Mesenchymal stem cell (in vitro differentiated cells and primary cell): ENCODE results near the gene USP54.

Experiments used
- DNase-seq: peaks from one replicate; pipeline ENCODE4 v3.0.0-alpha.2; 2013
- H2AFZ ChIP-seq: one replicate; pipeline ENCODE4 v1.6.1; 2013; ENCODE audit warnings: low read depth, mild to moderate bottlenecking, control low read depth, inconsistent platforms, low read length, moderate library complexity
- H2AK5ac ChIP-seq: 2 replicates; pipeline ENCODE4 v1.6.1; 2013; ENCODE audit warnings: low read length, moderate library complexity, mild to moderate bottlenecking, inconsistent platforms; ENCODE audit not compliant: severe bottlenecking
- H2BK120ac ChIP-seq: one replicate; pipeline ENCODE4 v1.6.1; 2013; ENCODE audit warnings: low read depth, mild to moderate bottlenecking, inconsistent platforms, low read length, moderate library complexity
- H2BK12ac ChIP-seq, 2 experiments: one replicate each; pipeline ENCODE4 v1.6.1; 2013; ENCODE audit warnings: inconsistent platforms in 2 of 2, low read length in 2 of 2, mild to moderate bottlenecking in 2 of 2, moderate library complexity in 2 of 2, control low read depth in 1 of 2
- H2BK15ac ChIP-seq: one replicate; pipeline ENCODE4 v1.6.1; 2013; ENCODE audit warnings: mild to moderate bottlenecking, low read depth, inconsistent platforms; ENCODE audit not compliant: poor library complexity, severe bottlenecking
- H2BK5ac ChIP-seq: 2 replicates; pipeline ENCODE4 v1.6.1; 2013; ENCODE audit warnings: low read depth, mild to moderate bottlenecking, low read length, control low read depth, inconsistent platforms; ENCODE audit not compliant: poor library complexity, severe bottlenecking
- H3K14ac ChIP-seq, 2 experiments: one replicate each; pipeline ENCODE4 v1.6.1; 2013; ENCODE audit warnings: inconsistent platforms in 2 of 2, low read length in 2 of 2, control low read depth in 1 of 2, mild to moderate bottlenecking in 1 of 2, moderate library complexity in 1 of 2
- H3K18ac ChIP-seq, 2 experiments: one replicate each; pipeline ENCODE4 v1.6.1; 2013; ENCODE audit warnings: inconsistent platforms in 2 of 2, low read length in 2 of 2, control low read depth in 1 of 2, low read depth in 1 of 2, mild to moderate bottlenecking in 1 of 2
- H3K23ac ChIP-seq, 2 experiments: one replicate each; pipeline ENCODE4 v1.6.1; 2013; ENCODE audit warnings: inconsistent platforms in 2 of 2, low read length in 2 of 2, mild to moderate bottlenecking in 2 of 2, moderate library complexity in 2 of 2, control low read depth in 1 of 2
- H3K27ac ChIP-seq: 2 replicates; pipeline ENCODE4 v1.5.1; 2013; ENCODE audit warnings: mild to moderate bottlenecking, moderate library complexity, low read length, control low read depth, inconsistent platforms; ENCODE audit not compliant: poor library complexity, severe bottlenecking
- H3K27me3 ChIP-seq, 2 experiments: 2 replicates each; pipeline versions ENCODE4 v1.6.1 to v1.7.0; 2013; ENCODE audit warnings: low read length in 2 of 2, mild to moderate bottlenecking in 2 of 2, moderate library complexity in 2 of 2, control low read depth in 1 of 2, inconsistent platforms in 1 of 2; ENCODE audit not compliant: control insufficient read depth in 1 of 2, insufficient read depth in 1 of 2
- H3K36me3 ChIP-seq, 2 experiments: 2 replicates each; pipeline versions ENCODE4 v1.6.1 to v1.7.0; 2013; ENCODE audit warnings: low read length in 2 of 2, control low read depth in 1 of 2, inconsistent platforms in 1 of 2, low read depth in 1 of 2, mild to moderate bottlenecking in 1 of 2; ENCODE audit not compliant: insufficient read depth in 2 of 2, control insufficient read depth in 1 of 2
- H3K4ac ChIP-seq, 2 experiments: one replicate each; pipeline ENCODE4 v1.6.1; 2013; ENCODE audit warnings: inconsistent platforms in 2 of 2, low read length in 2 of 2, mild to moderate bottlenecking in 2 of 2, moderate library complexity in 2 of 2, control low read depth in 1 of 2, low read depth in 1 of 2
- H3K4me1 ChIP-seq: 2 replicates; pipeline ENCODE4 v1.6.1; 2013; ENCODE audit warnings: low read depth, low read length, control low read depth; ENCODE audit not compliant: control insufficient read depth, insufficient read depth
- H3K4me2 ChIP-seq: 2 replicates; pipeline ENCODE4 v1.6.1; 2013; ENCODE audit warnings: low read length, mild to moderate bottlenecking, inconsistent platforms; ENCODE audit not compliant: poor library complexity, severe bottlenecking
- H3K4me3 ChIP-seq, 2 experiments: 2 replicates each; pipeline versions ENCODE4 v1.5.1 to v1.7.0; 2013; ENCODE audit warnings: low read length in 2 of 2, mild to moderate bottlenecking in 2 of 2, control low read depth in 1 of 2, low read depth in 1 of 2; ENCODE audit not compliant: insufficient read depth in 1 of 2
- H3K79me1 ChIP-seq: replicated peaks from 2 replicates; pipeline ENCODE4 v1.6.1; 2013; ENCODE audit warnings: mild to moderate bottlenecking, control low read depth, low read length, inconsistent platforms; ENCODE audit not compliant: poor library complexity, severe bottlenecking
- H3K9ac ChIP-seq: 2 replicates; pipeline ENCODE4 v1.7.0; 2013; ENCODE audit warnings: mild to moderate bottlenecking, low read length, moderate library complexity
- H3K9me3 ChIP-seq: 2 replicates; pipeline ENCODE4 v1.7.0; 2013; ENCODE audit warnings: mild to moderate bottlenecking, low read length; ENCODE audit not compliant: control insufficient read depth
- H4K8ac ChIP-seq: one replicate; pipeline ENCODE4 v1.6.1; 2013; ENCODE audit warnings: inconsistent platforms, mild to moderate bottlenecking, low read length, moderate library complexity
- H4K91ac ChIP-seq: one replicate; pipeline ENCODE4 v1.6.1; 2013; ENCODE audit warnings: mild to moderate bottlenecking, low read length, inconsistent platforms
- WGBS: methylation state at CpG from one replicate; pipeline ENCODE4 v1.1.7; 2013; ENCODE audit warnings: mixed read lengths; 5-methylcytosine and 5-hydroxymethylcytosine counted together

The USP54 gene

GRCh38 chr10:73589563-73590126 lies 1.5 kb downstream of the USP54 start:
- H2AFZ ChIP-seq, result no peak overlapping the region
- H3K36me3 ChIP-seq, result no peaks in the 10 kb centered on the region
- no peak overlapping the region for H3K4me3 ChIP-seq
- H2BK120ac ChIP-seq, result no peak overlapping the region
- peaks cover 3% of the 10 kb centered on the region for H3K4me1 ChIP-seq
- no peaks in the 10 kb centered on the region for H3K27me3 ChIP-seq
- H3K9me3 ChIP-seq, result no peaks in the 10 kb centered on the region
- H3K4ac ChIP-seq, result no peak overlapping the region
- H2BK15ac ChIP-seq, result no peak overlapping the region
- no peak overlapping the region for H4K8ac ChIP-seq
- peak overlapping the region; percentile 21 for H3K27ac ChIP-seq
- no peak overlapping the region for H2BK12ac ChIP-seq
- H4K91ac ChIP-seq, result no peak overlapping the region
- no peak overlapping the region for H2BK5ac ChIP-seq
- no peak overlapping the region for H3K9ac ChIP-seq
- H2AK5ac ChIP-seq, result no peak overlapping the region
- DNase-seq, result peak; percentile 79
- H3K23ac ChIP-seq, result no peak overlapping the region
- H3K79me1 ChIP-seq, result peaks cover 5% of the 10 kb centered on the region
- no peak overlapping the region for H3K4me2 ChIP-seq
- no peak overlapping the region for H3K14ac ChIP-seq
- 100% methylated on average over 1 of the region's 3 CpGs for WGBS
- H3K18ac ChIP-seq, result no peak overlapping the region

DNA sequence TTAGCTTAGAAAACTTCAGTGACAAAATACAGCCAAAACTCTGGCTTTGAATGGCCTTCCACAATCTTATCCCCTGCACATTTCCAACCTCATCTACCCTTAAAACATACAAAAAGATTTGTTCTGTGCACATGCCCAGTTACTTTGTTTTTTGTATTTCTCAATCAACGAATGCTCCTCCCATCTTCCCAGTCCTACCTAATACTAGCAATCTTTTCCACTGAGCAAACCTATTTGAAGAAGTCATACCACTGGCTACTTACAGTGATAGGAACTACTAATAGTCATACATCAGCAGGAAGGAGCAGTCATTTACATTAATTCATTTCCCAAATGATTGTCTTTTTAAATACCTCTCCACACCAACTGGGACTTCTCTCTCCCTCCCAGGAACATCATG lies 2.5 kb downstream of the USP54 start:
- Histone ChIP-seq H3K18ac (no peak overlapping the region), H3K27ac (no peak overlapping the region), H3K4me1 (peaks cover 3% of the 10 kb centered on the region), H3K14ac (no peak overlapping the region), H2AFZ (no peak overlapping the region), H2BK120ac (no peak overlapping the region), H3K23ac (no peak overlapping the region), H3K9me3 (no peaks in the 10 kb centered on the region), H3K9ac (peak overlapping the region; percentile 23), H3K4ac (no peak overlapping the region), H3K4me3 (peak overlapping the region in 1 of 2 experiments; percentile 19), H3K27me3 (no peaks in the 10 kb centered on the region), H3K79me1 (peaks cover 5% of the 10 kb centered on the region), H2BK5ac (no peak overlapping the region), H4K91ac (no peak overlapping the region), H2AK5ac (no peak overlapping the region), H3K4me2 (no peak overlapping the region), H2BK12ac (no peak overlapping the region), H3K36me3 (no peaks in the 10 kb centered on the region), H2BK15ac (no peak overlapping the region), H4K8ac (no peak overlapping the region)
- WGBS, result 79% methylated on average over 1 of the region's 1 CpG
- peak; percentile 48 for DNase-seq

DNA sequence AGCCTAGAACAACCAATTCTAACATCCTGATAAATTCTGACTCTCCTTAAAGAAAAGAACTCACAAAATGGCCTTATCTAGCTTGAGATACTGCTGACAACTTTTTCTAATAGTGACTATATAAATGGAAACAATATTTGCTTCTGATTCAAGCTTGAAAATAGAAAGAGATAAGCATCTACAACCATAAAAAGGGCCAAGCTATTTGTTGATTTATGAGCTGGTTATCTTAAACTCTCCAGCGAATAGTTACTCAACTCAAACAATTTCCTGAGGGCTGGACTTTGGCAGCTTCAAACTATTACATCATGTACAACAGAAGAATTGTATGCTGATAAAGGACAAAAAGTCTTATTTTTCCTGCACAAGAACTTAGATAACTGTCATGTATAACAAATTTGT lies 4.6 kb downstream of the USP54 start:
- H2BK12ac ChIP-seq, result no peak overlapping the region
- H2AK5ac ChIP-seq, result no peak overlapping the region
- peaks cover 2% of the 10 kb centered on the region for H3K4me1 ChIP-seq
- no peak overlapping the region for H2BK5ac ChIP-seq
- no peak overlapping the region for H2AFZ ChIP-seq
- H2BK120ac ChIP-seq, result no peak overlapping the region
- H3K79me1 ChIP-seq, result peaks cover 9% of the 10 kb centered on the region
- no CpG with 5 or more reads among the region's 1 CpG for WGBS
- H3K27ac ChIP-seq, result no peak overlapping the region
- H4K8ac ChIP-seq, result no peak overlapping the region
- H4K91ac ChIP-seq, result no peak overlapping the region
- peak; percentile 77 for DNase-seq
- peak overlapping the region in 1 of 2 experiments; percentile 3 for H3K4me3 ChIP-seq
- no peak overlapping the region for H3K18ac ChIP-seq
- H3K23ac ChIP-seq, result no peak overlapping the region
- no peak overlapping the region for H3K4ac ChIP-seq
- H3K4me2 ChIP-seq, result no peak overlapping the region
- H3K9ac ChIP-seq, result peak overlapping the region; percentile 57
- no peaks in the 10 kb centered on the region for H3K36me3 ChIP-seq
- H3K27me3 ChIP-seq, result no peaks in the 10 kb centered on the region
- H3K14ac ChIP-seq, result no peak overlapping the region
- H3K9me3 ChIP-seq, result no peaks in the 10 kb centered on the region
- no peak overlapping the region for H2BK15ac ChIP-seq

DNA sequence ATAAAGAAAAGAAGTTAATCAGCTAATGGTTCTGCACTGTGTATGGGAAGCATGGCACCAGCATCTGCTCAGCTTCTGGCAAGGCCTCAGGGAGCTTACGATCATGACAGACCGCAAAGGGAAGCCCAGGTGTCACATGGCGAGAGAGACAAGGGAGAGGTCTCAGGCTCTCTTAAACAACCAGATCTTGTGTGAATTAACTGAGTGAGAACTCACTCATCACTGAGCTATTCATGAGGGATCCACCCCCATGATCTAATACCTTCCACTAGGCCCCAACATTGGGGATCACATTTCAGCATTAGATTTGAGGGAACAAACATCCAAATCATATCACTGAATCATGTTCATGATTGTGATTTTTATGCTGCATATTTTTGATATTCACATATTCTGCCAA lies 5.8 kb downstream of the USP54 start:
- Histone ChIP-seq H3K23ac (no peak overlapping the region), H3K4ac (no peak overlapping the region), H4K8ac (no peak overlapping the region), H2BK12ac (peak overlapping the region in 1 of 2 experiments; percentile 90), H3K79me1 (peaks cover 13% of the 10 kb centered on the region), H3K14ac (no peak overlapping the region), H4K91ac (no peak overlapping the region), H2AFZ (no peak overlapping the region), H3K4me2 (no peak overlapping the region), H3K27me3 (no peaks in the 10 kb centered on the region), H2BK5ac (no peak overlapping the region), H3K27ac (no peak overlapping the region), H3K4me3 (no peak overlapping the region), H3K18ac (peak overlapping the region in 1 of 2 experiments; percentile 2), H2BK15ac (no peak overlapping the region), H3K9ac (peak overlapping the region; percentile 40), H2AK5ac (no peak overlapping the region), H2BK120ac (no peak overlapping the region), H3K4me1 (peaks cover 2% of the 10 kb centered on the region), H3K36me3 (no peaks in the 10 kb centered on the region), H3K9me3 (no peaks in the 10 kb centered on the region)
- DNase-seq, result no peak
- 100% methylated on average over 3 of the region's 3 CpGs for WGBS
